GM19043 (cell line): ENCODE results near the gene TMUB1.
A peak's percentile ranks its signal among the peaks of the same experiment; 100 is the strongest.

ENCODE experiments used
- ATAC-seq: cut with Tn5 transposase; IDR thresholded peaks from one replicate; pipeline ENCODE4 v1.9.1; 2021; ENCODE audit warnings: low read depth; ENCODE audit not compliant: unreplicated experiment

TMUB1 gene, protein sequence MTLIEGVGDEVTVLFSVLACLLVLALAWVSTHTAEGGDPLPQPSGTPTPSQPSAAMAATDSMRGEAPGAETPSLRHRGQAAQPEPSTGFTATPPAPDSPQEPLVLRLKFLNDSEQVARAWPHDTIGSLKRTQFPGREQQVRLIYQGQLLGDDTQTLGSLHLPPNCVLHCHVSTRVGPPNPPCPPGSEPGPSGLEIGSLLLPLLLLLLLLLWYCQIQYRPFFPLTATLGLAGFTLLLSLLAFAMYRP

DNA sequence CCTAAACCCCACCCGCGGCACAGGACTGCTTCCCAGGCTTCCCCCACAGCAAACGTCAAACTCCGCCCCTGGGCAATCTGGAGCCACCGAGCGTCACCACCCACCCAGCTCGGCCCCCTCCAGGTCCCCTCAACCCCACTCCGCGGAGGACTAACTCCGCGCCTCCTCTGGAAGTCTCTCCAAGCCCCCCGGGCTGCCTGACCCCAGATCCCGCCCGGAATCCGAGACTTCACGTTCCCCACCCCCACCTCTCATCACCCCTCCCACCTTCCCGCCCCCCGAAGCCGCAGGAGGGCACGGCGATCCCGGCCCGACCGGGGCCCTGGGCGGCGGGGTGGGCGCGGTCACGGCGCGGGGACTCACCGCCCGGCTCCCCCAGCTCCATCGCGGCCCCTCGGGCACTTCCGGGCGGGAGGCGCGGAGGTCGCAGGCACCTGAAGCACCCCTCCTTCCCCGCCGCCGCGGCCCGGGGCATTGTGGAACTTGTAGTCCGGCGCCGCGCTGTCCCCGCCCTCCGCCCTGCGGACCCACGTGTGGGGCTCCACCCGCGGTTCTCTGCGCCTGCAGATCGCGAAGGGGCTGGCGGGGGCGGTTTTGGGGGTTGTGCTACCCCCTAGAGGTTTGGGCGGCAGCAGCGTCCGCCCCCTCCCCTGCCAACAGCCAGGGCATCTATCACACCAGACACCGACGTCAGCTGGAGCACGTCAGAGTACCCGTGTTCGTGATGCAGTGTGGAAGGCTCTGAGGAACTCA, at the start of gene TMUB1:
TSS of gene TMUB1 (minus strand) at position 423 of the 753 bp plus-strand sequence. CDS start 930 bp downstream, outside the sequence.
- peak; percentile 48 for ATAC-seq

DNA sequence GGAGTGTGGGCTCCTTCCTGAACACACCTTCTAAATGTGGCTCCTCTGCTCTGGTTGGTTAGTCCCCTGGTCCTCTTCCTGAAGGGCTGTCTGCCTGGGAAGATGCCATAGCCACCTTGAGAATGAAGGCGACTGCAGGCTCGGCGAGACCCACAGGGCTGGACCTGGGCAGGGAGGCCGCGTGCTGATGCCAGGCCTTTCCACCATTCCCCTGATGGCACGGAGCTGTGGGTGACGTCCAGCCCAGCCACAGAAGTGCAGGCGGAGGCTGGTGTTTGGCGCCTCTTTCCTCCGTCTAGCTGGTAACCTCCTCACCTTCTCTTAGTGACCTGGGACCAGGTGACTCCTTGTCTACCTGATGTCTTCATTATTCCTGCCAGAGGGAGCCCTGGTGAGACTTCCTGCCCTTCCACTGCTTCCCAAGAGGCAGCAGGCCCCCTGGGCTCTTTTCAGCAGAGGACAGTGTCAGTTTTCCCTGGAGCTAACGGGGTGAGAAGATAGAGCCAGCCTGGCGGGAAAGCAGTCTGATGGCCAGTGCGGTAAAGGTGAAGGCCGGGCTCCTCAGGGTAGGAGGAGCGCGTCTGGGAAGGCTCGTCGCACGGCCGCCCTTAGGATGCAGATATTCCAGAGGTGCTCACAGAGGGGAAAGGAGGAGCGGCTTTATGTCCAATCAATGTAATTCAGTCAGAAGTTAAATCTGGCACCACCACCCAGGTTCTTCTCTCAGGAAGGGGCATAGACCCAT, 49.3 kb upstream of the TMUB1 start:
- ATAC-seq: no peak

- ATAC-seq: no peak
Observed at GRCh38 chr7:151131592-151132293, 48.5 kb upstream of the TMUB1 start.

GRCh38 chr7:151131224-151131591, 47.9 kb upstream of the TMUB1 start:
- ATAC-seq: no peak

DNA sequence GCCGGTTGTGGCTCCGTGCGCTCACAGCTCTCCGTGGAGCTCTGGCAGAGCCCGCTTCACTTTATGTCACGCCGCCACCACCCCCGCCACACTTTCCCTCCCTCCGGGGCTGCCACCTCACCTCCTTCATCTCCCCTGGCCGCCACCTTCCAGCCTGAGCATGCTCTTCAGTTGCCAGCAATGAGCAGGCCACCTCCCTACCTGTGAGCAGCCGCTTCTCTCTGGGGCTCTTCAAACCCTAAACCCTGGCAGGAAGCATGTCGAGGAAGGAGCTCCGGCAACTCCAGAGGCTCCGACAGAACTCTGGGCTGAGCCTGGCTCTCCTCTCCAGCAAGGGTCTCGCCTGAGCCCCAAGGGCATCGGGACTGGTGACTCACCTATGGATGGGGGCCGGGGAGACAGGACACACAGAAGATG, 47.5 kb upstream of the TMUB1 start:
- no peak for ATAC-seq

- no peak for ATAC-seq
Observed at GRCh38 chr7:151129960-151130591, 46.8 kb upstream of the TMUB1 start.

DNA sequence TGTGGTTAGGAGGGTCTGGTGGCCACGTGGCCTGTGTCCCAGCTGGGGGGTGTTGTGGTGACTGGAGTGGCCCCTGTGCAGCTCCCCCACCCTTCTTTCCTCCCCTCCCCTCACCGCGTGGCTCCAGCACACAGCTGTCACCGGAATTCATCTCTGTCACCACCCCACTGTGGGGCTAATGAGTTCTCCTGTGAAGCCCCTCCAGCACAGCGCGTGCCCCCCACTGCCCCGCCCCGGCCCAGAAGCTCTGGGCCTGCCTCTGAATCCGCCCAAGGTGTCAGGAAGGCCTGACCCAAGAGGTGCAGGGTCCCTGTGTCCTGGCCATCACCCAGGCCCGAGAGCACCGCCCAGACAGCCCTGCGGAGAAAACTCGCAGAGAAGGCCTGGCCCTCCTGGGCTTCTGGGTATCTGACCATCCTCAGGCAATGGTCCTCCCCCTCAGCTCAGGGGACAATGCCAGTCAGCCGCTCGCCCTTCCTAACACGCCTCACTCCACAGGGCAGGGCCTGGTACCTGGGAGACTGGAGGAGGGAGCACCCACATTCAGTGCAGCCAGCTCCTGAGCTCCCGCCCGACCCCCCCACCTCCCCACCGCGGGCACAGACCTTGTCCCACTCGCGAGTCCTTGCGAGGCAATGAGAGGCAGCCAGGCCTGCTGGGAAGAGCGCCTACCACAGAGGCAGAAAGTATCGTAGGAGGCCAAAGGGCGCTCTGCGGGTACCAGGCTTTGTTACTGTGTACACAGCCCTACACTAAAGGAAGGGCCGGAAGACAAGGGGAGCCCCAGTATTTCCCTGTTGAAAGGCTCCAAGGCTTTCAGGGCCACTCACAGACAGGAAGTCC, 46.0 kb upstream of the TMUB1 start:
- ATAC-seq: no peak

GRCh38 chr7:151128716-151129115, 45.4 kb upstream of the TMUB1 start:
- ATAC-seq: no peak

DNA sequence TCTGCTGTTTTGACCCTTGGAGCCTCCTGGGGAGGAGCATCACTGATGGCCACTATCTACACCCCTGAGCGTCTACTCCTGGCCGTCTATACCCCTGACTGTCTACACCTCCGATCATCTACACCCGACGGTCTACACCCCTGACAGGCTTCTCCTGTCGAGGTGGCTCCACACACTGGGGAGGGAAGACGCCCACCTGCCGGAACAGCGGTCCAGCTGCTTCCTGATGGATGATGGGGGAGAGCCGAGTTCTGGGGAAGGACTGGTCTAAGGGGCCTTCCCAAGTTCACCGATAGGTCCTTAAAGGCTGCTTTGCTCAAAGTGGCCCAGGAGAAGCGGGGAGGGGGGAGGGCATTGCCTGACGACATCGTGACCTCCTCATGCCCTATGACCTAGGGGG, 44.9 kb upstream of the TMUB1 start:
- no peak for ATAC-seq

GRCh38 chr7:151126491-151127137, 43.3 kb upstream of the TMUB1 start:
- no peak for ATAC-seq

- no peak for ATAC-seq
Observed at GRCh38 chr7:151125846-151126481, 42.7 kb upstream of the TMUB1 start.

- ATAC-seq: no peak
Observed at GRCh38 chr7:151125470-151125845, 42.2 kb upstream of the TMUB1 start.

DNA sequence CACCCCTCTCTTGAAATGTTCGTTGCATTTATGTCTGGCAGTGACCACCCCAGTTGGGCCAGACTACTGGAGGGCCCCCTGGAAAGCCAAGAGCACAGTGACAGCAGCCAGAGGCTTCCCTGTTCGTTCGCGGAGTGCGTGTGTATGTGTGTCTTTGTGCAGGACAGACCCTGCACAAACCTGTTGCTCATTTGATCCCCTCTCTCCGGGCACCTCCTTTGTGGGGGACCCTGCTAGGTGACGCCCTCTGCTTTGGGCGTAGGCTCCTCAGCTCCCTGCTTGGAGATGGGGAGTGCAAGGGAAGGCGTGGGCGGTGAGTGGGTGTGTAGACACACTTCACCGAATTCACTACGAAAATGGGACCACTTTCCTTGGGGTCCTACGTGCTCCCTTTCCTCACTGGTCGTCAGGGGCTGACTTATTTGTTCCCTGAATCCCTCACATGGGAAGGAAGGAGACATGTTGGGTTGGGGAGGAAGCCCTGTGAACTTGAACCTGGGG, 41.7 kb upstream of the TMUB1 start:
- ATAC-seq: no peak

- ATAC-seq: no peak
Observed at GRCh38 chr7:151124481-151124880, 41.2 kb upstream of the TMUB1 start.

DNA sequence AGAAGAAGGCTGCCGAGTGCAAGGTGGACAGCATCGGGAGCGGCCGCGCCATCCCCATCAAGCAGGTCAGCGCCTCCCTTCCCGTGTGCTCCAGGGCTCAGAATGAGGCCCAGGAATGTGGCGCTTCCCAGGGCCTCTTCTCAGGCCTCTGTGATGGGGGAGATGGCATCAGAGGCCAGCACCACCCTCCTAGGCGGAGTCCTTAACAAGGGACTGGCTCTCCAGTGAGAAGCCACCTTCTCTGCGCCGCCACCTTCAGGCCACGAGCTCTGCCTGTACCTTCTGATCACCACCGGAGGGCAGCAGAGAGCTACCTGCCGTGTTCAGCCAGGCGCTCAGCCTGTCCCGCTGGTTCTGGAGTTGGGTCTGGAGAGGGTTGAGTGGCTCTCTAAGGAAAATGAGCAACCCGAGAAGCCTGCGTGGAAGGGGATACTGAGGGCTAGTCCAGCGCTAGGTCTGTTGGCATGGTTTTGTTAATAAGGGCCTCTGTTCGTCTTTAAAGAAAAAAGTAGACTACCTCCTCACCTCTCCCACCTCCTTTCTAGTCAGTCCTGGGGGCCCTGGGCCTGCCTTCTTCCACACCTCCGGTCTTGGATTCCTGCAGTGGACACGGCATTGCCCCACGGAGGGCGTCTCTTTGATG, 40.6 kb upstream of the TMUB1 start:
- ATAC-seq: peak; percentile 81

DNA sequence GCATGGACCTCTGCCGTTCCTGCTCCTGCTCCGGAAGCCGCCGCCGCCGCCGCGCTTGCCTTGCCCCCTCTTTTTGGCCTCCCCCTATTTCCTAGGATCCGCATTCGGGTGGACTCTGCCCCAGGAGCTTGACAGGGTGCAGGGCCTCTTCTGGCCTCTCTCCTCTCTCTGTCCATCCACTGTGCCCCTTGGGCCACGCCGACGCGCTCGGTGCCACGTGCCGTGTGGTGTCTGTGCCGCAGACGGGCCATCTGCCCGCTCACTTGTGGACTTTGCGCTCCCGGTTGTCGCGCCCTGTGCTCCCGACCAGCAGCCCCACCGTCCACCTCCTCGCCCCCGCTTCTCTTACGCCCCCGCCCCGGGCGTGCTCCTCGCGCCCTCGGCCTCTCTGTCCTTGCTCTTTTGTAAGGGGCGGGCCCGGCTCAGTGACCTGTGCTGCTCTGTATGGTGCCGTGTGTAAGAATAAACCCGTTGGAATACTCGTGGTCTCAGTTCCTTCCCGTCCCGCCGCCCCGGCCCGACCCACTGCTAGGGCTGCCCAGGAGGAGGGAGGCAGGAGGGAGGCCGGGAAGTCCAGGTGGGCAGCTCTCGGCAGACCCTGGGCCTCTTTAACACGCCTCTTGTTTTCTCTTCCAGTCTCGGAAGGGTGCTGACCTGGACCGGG, 40.0 kb upstream of the TMUB1 start:
- no peak for ATAC-seq

GRCh38 chr7:151122796-151123157, 39.5 kb upstream of the TMUB1 start:
- no peak for ATAC-seq

- no peak for ATAC-seq
Observed at GRCh38 chr7:151122276-151122675, 39.0 kb upstream of the TMUB1 start.
